CD14-positive monocyte (primary cell): Measurements from ENCODE around the gene TATDN2. TPM values are rescaled to one million over a fixed set of nuclear protein-coding genes. Genes with fewer than 3 reads are reported as not detected.
A peak's percentile ranks its signal among the peaks of the same experiment; 100 is the strongest.

Source experiments
- DNase-seq, 3 donors: peaks; one replicate each; pipeline ENCODE4 v3.0.0-alpha.2; 2011 to 2022
- H2AFZ ChIP-seq: 2 replicates; pipeline ENCODE4 v1.6.0; 2012; ENCODE audit warnings: mild to moderate bottlenecking, low read depth, low read length, inconsistent platforms; ENCODE audit not compliant: insufficient read depth, poor library complexity, severe bottlenecking
- H3K27ac ChIP-seq, 2 donors: 1 replicate in 1 of 2; 2 replicates in 1 of 2; pipeline ENCODE4 v1.5.1; 2012 to 2013; ENCODE audit warnings: low read length in 2 of 2, control low read depth in 1 of 2, inconsistent platforms in 1 of 2, low read depth in 1 of 2, mild to moderate bottlenecking in 1 of 2
- H3K27me3 ChIP-seq, 2 donors: one replicate each; pipeline versions ENCODE4 v1.6.0 to v1.6.1; 2011 to 2013; ENCODE audit warnings: low read length in 2 of 2; ENCODE audit not compliant: control insufficient read depth in 2 of 2, insufficient read depth in 2 of 2
- H3K36me3 ChIP-seq, 2 donors: replicated peaks in 1 of 2; 1 replicate in 1 of 2; 2 replicates in 1 of 2; pipeline versions ENCODE4 v1.5.1 to v1.6.1; 2012 to 2013; ENCODE audit warnings: low read length in 2 of 2, control low read depth in 1 of 2, inconsistent platforms in 1 of 2, mild to moderate bottlenecking in 1 of 2; ENCODE audit not compliant: insufficient read depth in 2 of 2, control insufficient read depth in 1 of 2
- H3K4me1 ChIP-seq, 2 donors: 1 replicate in 1 of 2; 2 replicates in 1 of 2; pipeline versions ENCODE4 v1.5.1 to v1.6.1; 2012 to 2013; ENCODE audit warnings: low read length in 2 of 2, control low read depth in 1 of 2, inconsistent platforms in 1 of 2, mild to moderate bottlenecking in 1 of 2, moderate library complexity in 1 of 2; ENCODE audit not compliant: insufficient read depth in 2 of 2, control insufficient read depth in 1 of 2
- H3K4me2 ChIP-seq: replicated peaks from 2 replicates; pipeline ENCODE3; 2012; ENCODE audit warnings: low read length, moderate library complexity, mild to moderate bottlenecking; ENCODE audit not compliant: poor library complexity, severe bottlenecking; ENCODE audit errors: extremely low read depth
- H3K4me3 ChIP-seq, 3 experiments: fragments of 200-600 bp in 1 of 3; sonication (generic) in 1 of 3; replicated peaks in 1 of 3; 1 replicate in 2 of 3; 2 replicates in 1 of 3; pipeline ENCODE4 v1.5.1; 2011 to 2013; ENCODE audit warnings: low read length in 3 of 3, mild to moderate bottlenecking in 3 of 3, control low read depth in 2 of 3, low read depth in 2 of 3, inconsistent platforms in 1 of 3, moderate library complexity in 1 of 3
- H3K79me2 ChIP-seq: 2 replicates; pipeline ENCODE4 v1.6.0; 2012; ENCODE audit warnings: mild to moderate bottlenecking, control low read depth, inconsistent platforms, low read length, moderate library complexity; ENCODE audit not compliant: insufficient read depth
- H3K9ac ChIP-seq: 2 replicates; pipeline ENCODE4 v1.6.0; 2017; ENCODE audit warnings: low read length, mild to moderate bottlenecking; ENCODE audit not compliant: insufficient read depth, poor library complexity, severe bottlenecking
- H3K9me3 ChIP-seq, 2 donors: replicated peaks in 1 of 2; 1 replicate in 1 of 2; 2 replicates in 1 of 2; pipeline versions ENCODE4 v1.5.1 to v1.6.1; 2012 to 2013; ENCODE audit warnings: low read length in 2 of 2, control low read depth in 1 of 2; ENCODE audit not compliant: control insufficient read depth in 1 of 2, insufficient read depth in 1 of 2
- H4K20me1 ChIP-seq: 2 replicates; pipeline ENCODE4 v1.6.0; 2012; ENCODE audit warnings: mild to moderate bottlenecking, low read length, control low read depth, moderate library complexity; ENCODE audit not compliant: insufficient read depth
- H3K27ac Mint-ChIP-seq, 7 donors: one replicate each; pipeline ENCODE4 v1.8.0; 2020; ENCODE audit warnings: mild to moderate bottlenecking in 7 of 7, mixed read lengths in 7 of 7, moderate library complexity in 6 of 7, inconsistent platforms in 2 of 7
- H3K27me3 Mint-ChIP-seq, 3 donors: one replicate each; pipeline ENCODE4 v1.8.0; 2021 to 2022; ENCODE audit warnings: low read depth in 3 of 3, mild to moderate bottlenecking in 3 of 3, mixed read lengths in 3 of 3, moderate library complexity in 3 of 3, inconsistent platforms in 1 of 3
- H3K36me3 Mint-ChIP-seq, 2 donors: one replicate each; pipeline ENCODE4 v1.8.0; 2020; ENCODE audit warnings: mixed read lengths in 2 of 2, inconsistent platforms in 1 of 2, mild to moderate bottlenecking in 1 of 2
- H3K4me1 Mint-ChIP-seq: one replicate; pipeline ENCODE4 v1.8.0; 2020; ENCODE audit warnings: mild to moderate bottlenecking, mixed read lengths
- H3K4me3 Mint-ChIP-seq, 2 donors: one replicate each; pipeline ENCODE4 v1.8.0; 2020; ENCODE audit warnings: mild to moderate bottlenecking in 2 of 2, mixed read lengths in 2 of 2, moderate library complexity in 1 of 2
- H3K9me3 Mint-ChIP-seq, 7 donors: one replicate each; pipeline ENCODE4 v1.8.0; 2020 to 2022; ENCODE audit warnings: mixed read lengths in 7 of 7, mild to moderate bottlenecking in 6 of 7, moderate library complexity in 6 of 7, inconsistent platforms in 2 of 7
- WGBS: methylation state at CpG from one replicate; pipeline ENCODE4 v1.1.5; 2013; ENCODE audit warnings: missing lambda C conversion rate; ENCODE audit not compliant: insufficient coverage; 5-methylcytosine and 5-hydroxymethylcytosine counted together
- intact Hi-C, 2 donors: fragments of 100-400 bp; cut with micrococcal nuclease; formaldehyde crosslinking; loops; one replicate each; pipeline versions ENCODE4 v1.15.0 to v1.15.1; 2023
- polyA plus RNA-seq, 3 donors: library from polyadenylated mRNA; depleted of rRNA in 1 of 3; unstranded in 2 of 3; stranded (reverse) in 1 of 3; fragments of 300-500 nt in 2 of 3; fragments of >200 nt in 1 of 3; fragmentation: Illumina TruSeq in 2 of 3; gene quantifications; 1 replicate in 2 of 3; 2 replicates in 1 of 3; pipeline ENCODE4 v1.2.3, GENCODE V29; 2012 to 2021
- TF ChIP-seq, protein P1 (sequence below): fragments of 200-600 bp; IDR thresholded peaks from one replicate; pipeline ENCODE4 v1.8.0; 2022; ENCODE audit warnings: antibody characterized with exemption, mild to moderate bottlenecking

The TATDN2 gene
- polyA plus RNA-seq, 3 donors, result 6.0 to 27.1 (median 6.0) TPM

GRCh38 chr3:10305331-10305902 is 57.2 kb downstream of the TATDN2 start:
- Mint-ChIP-seq H3K27me3 (no peaks in the 10 kb centered on the region), H3K27ac (peak overlapping the region in 1 of 7 donors; percentile 73), H3K36me3 (peaks cover 90 to 98% of the 10 kb centered on the region in 2 donors), H3K9me3 (no peaks in the 10 kb centered on the region), H3K4me3 (no peak overlapping the region), H3K4me1 (peaks cover 5% of the 10 kb centered on the region)
- no peaks in the 10 kb centered on the region for H3K27me3 ChIP-seq
- H3K79me2 ChIP-seq, result peaks cover 3% of the 10 kb centered on the region
- H3K9me3 ChIP-seq, result no peaks in the 10 kb centered on the region
- H3K36me3 ChIP-seq, result peaks cover 94 to 100% of the 10 kb centered on the region in 2 donors
- intact Hi-C loops, result no loop called here
- DNase-seq, result no peak
- H3K9ac ChIP-seq, result no peak overlapping the region
- H4K20me1 ChIP-seq, result peaks cover 6% of the 10 kb centered on the region
- H2AFZ ChIP-seq, result no peak overlapping the region
- H3K4me1 ChIP-seq, result no peaks in the 10 kb centered on the region
- TF ChIP-seq, protein P1, sequence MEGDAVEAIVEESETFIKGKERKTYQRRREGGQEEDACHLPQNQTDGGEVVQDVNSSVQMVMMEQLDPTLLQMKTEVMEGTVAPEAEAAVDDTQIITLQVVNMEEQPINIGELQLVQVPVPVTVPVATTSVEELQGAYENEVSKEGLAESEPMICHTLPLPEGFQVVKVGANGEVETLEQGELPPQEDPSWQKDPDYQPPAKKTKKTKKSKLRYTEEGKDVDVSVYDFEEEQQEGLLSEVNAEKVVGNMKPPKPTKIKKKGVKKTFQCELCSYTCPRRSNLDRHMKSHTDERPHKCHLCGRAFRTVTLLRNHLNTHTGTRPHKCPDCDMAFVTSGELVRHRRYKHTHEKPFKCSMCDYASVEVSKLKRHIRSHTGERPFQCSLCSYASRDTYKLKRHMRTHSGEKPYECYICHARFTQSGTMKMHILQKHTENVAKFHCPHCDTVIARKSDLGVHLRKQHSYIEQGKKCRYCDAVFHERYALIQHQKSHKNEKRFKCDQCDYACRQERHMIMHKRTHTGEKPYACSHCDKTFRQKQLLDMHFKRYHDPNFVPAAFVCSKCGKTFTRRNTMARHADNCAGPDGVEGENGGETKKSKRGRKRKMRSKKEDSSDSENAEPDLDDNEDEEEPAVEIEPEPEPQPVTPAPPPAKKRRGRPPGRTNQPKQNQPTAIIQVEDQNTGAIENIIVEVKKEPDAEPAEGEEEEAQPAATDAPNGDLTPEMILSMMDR, result no peak
- no peak overlapping the region for H3K4me3 ChIP-seq
- 100% methylated on average over 1 of the region's 4 CpGs for WGBS
- peak overlapping the region in 1 of 2 donors; percentile 22 for H3K27ac ChIP-seq
- H3K4me2 ChIP-seq, result no peak overlapping the region

DNA sequence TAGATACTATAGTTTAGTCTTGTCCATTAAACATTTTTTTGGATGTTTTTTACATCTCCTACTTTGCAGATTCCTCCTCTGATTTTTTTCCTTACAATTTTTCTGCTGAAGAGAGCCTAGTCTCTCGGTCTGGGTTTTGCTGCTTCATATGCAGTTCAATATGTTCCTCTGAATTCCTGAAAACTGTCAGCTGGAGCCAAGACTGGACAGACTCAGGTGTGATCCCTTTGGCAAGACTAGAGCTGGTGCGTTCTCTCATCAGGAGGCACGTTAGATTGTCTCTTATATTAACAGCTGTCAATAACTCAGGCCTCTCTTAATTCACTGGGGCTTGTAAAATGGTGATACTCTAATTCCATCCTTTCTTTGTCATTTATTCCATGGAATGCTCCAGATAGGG is 57.9 kb downstream of the TATDN2 start:
- H3K36me3 Mint-ChIP-seq, result peaks cover 90 to 98% of the 10 kb centered on the region in 2 donors
- TF ChIP-seq, protein P1, result no peak
- H3K4me1 Mint-ChIP-seq, result peaks cover 5% of the 10 kb centered on the region
- H3K9ac ChIP-seq, result no peak overlapping the region
- no peaks in the 10 kb centered on the region for H3K9me3 Mint-ChIP-seq
- peaks cover 94 to 100% of the 10 kb centered on the region in 2 donors for H3K36me3 ChIP-seq
- H3K4me3 Mint-ChIP-seq, result no peak overlapping the region
- peaks cover 6% of the 10 kb centered on the region for H4K20me1 ChIP-seq
- H3K4me2 ChIP-seq, result no peak overlapping the region
- DNase-seq, result no peak
- H3K4me1 ChIP-seq, result no peaks in the 10 kb centered on the region
- H3K4me3 ChIP-seq, result no peak overlapping the region
- H3K27ac Mint-ChIP-seq, result peak overlapping the region in 1 of 7 donors; percentile 75
- H2AFZ ChIP-seq, result no peak overlapping the region
- H3K9me3 ChIP-seq, result no peaks in the 10 kb centered on the region
- intact Hi-C loops, result no loop called here
- no peaks in the 10 kb centered on the region for H3K27me3 ChIP-seq
- WGBS, result 100% methylated on average over 1 of the region's 3 CpGs
- no peaks in the 10 kb centered on the region for H3K27me3 Mint-ChIP-seq
- H3K79me2 ChIP-seq, result peaks cover 3% of the 10 kb centered on the region
- H3K27ac ChIP-seq, result peak overlapping the region in 1 of 2 donors; percentile 9
